HG02678 (cell line): ENCODE results near the gene ING1.
"Not testable (repeated sequence)": the region's sequence is repeated elsewhere in the genome, so short reads cannot be mapped to it uniquely, and the experiment has no call there.

Source experiments
- ATAC-seq: cut with Tn5 transposase; IDR thresholded peaks from one replicate; pipeline ENCODE4 v1.9.1; 2021; ENCODE audit warnings: mild to moderate bottlenecking, moderate library complexity; ENCODE audit not compliant: unreplicated experiment

The ING1 gene

GRCh38 chr13:110713642-110713952 is at the start of gene ING1:
Gene ING1 (plus strand): TSS chr13:110713700. CDS start chr13:110714150, 450 bp downstream.
- ATAC-seq = no peak

GRCh38 chr13:110664041-110664440 is 49.5 kb upstream of the ING1 start:
- no peak for ATAC-seq

GRCh38 chr13:110664673-110665072 is 48.8 kb upstream of the ING1 start:
- no peak for ATAC-seq

GRCh38 chr13:110665491-110666254 is 47.8 kb upstream of the ING1 start:
- ATAC-seq = no peak

- no peak for ATAC-seq
Measured at GRCh38 chr13:110666255-110666533, 47.3 kb upstream of the ING1 start.

- no peak for ATAC-seq
Measured at GRCh38 chr13:110669036-110669435, 44.5 kb upstream of the ING1 start.

GRCh38 chr13:110669814-110670213 is 43.7 kb upstream of the ING1 start:
- not testable (repeated sequence) for ATAC-seq

- peak; percentile 71 for ATAC-seq
Measured at GRCh38 chr13:110676595-110677587, 36.6 kb upstream of the ING1 start.

- ATAC-seq = no peak
Measured at GRCh38 chr13:110677731-110678545, 35.6 kb upstream of the ING1 start.

GRCh38 chr13:110680852-110681251 is 32.6 kb upstream of the ING1 start:
- no peak for ATAC-seq

- ATAC-seq = no peak
Measured at GRCh38 chr13:110681868-110682550, 31.5 kb upstream of the ING1 start.

- ATAC-seq = no peak
Measured at GRCh38 chr13:110682746-110683145, 30.8 kb upstream of the ING1 start.

- ATAC-seq = no peak
Measured at GRCh38 chr13:110683203-110683883, 30.2 kb upstream of the ING1 start.

GRCh38 chr13:110683921-110684320 is 29.6 kb upstream of the ING1 start:
- no peak for ATAC-seq

- no peak for ATAC-seq
Measured at GRCh38 chr13:110684388-110685056, 29.0 kb upstream of the ING1 start.

- ATAC-seq = no peak
Measured at GRCh38 chr13:110685305-110686020, 28.0 kb upstream of the ING1 start.

GRCh38 chr13:110687736-110688135 is 25.8 kb upstream of the ING1 start:
- ATAC-seq = no peak

- no peak for ATAC-seq
Measured at GRCh38 chr13:110689041-110689440, 24.5 kb upstream of the ING1 start.

GRCh38 chr13:110689711-110690110 is 23.8 kb upstream of the ING1 start:
- ATAC-seq = no peak
